ENCODE measurements around the gene WDFY4. TPM values are rescaled to one million over a fixed set of nuclear protein-coding genes. Genes with fewer than 3 reads are reported as not detected.

Gene WDFY4
- total RNA-seq, 1 experiment from 2014 or later, result 0.22 TPM

DNA sequence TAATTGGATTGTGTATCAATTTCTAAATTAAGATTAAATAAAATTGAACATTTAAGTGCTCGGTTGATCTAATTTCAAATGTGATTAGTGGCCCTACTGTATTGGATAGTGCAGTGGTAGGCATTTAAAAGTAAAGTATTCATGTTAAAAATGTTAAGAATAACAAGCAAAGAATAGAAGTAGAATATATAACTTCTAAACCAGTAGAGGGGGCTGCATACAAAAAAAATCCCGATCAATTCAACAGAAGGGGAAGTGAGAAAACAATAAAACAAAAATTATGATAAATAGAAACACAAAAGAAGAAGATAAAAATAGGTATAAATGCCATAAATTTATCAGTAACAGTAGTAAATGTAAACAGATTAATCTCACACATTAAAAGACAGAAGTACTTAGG, 24.9 kb upstream of the WDFY4 start:
- POLR2A ChIA-PET, result interaction anchor here (0.6 kb wide), 1 partner anchor 54 kb away, joined by 5 read pairs; no protein-coding TSS in a partner anchor
- H3K4me2 ChIP-seq (ENCODE audit: low read length), result no peak overlapping the region
- no peaks in the 10 kb centered on the region for H3K9me3 ChIP-seq (ENCODE audit: control insufficient read depth in 1 of 2, insufficient read depth in 1 of 2, low read depth in 1 of 2, low read length in 2 of 2)
- CTCF ChIA-PET, result no interaction called here
- no peaks in the 10 kb centered on the region for H3K36me3 ChIP-seq (ENCODE audit: control insufficient read depth in 1 of 2, insufficient read depth in 2 of 2, low read length in 2 of 2)
- H3K4me3 ChIP-seq (replicated peaks in 1 of 2; ENCODE audit: low read depth in 1 of 2, low read length in 2 of 2), result no peak overlapping the region
- no peak overlapping the region for H3K9ac ChIP-seq (ENCODE audit: low read length)
- ATAC-seq, result no peak
- DNase-seq (ENCODE audit: low read depth, low spot score), result no peak
- H3K27me3 ChIP-seq (ENCODE audit: insufficient read depth, low read length), result peaks cover 14% of the 10 kb centered on the region
- H2AFZ ChIP-seq (ENCODE audit: low read depth, low read length, poor library complexity, severe bottlenecking), result no peak overlapping the region
- TF ChIP-seq EGR1 (IDR thresholded peaks at IDR 0.05; ENCODE audit: low read depth), result no peak
- TF ChIP-seq SP1 (IDR thresholded peaks at IDR 0.05; ENCODE audit: low read depth), result no peak
- no peak for TF ChIP-seq YY1 (IDR thresholded peaks at IDR 0.05; ENCODE audit: extremely low read depth, insufficient replicate concordance, low read depth, low read length)
- no peak for TF ChIP-seq TCF7L2 (IDR thresholded peaks at IDR 0.05; ENCODE audit: borderline replicate concordance, extremely low read depth, insufficient read depth, insufficient read length)
- no peak for TF ChIP-seq ZFX (IDR thresholded peaks at IDR 0.05)
- TF ChIP-seq, protein P1, sequence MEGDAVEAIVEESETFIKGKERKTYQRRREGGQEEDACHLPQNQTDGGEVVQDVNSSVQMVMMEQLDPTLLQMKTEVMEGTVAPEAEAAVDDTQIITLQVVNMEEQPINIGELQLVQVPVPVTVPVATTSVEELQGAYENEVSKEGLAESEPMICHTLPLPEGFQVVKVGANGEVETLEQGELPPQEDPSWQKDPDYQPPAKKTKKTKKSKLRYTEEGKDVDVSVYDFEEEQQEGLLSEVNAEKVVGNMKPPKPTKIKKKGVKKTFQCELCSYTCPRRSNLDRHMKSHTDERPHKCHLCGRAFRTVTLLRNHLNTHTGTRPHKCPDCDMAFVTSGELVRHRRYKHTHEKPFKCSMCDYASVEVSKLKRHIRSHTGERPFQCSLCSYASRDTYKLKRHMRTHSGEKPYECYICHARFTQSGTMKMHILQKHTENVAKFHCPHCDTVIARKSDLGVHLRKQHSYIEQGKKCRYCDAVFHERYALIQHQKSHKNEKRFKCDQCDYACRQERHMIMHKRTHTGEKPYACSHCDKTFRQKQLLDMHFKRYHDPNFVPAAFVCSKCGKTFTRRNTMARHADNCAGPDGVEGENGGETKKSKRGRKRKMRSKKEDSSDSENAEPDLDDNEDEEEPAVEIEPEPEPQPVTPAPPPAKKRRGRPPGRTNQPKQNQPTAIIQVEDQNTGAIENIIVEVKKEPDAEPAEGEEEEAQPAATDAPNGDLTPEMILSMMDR (IDR thresholded peaks at IDR 0.05 in 2 of 3, conservative IDR thresholded peaks at IDR 0.05 in 1 of 3; ENCODE audit: borderline replicate concordance in 1 of 3, insufficient read depth in 1 of 3, low read depth in 2 of 3, low read length in 2 of 3), result peak in 2 of 3 experiments; percentile 10 to 34; a peak in 2 of 6 replicates
- TF ChIP-seq, protein P2, sequence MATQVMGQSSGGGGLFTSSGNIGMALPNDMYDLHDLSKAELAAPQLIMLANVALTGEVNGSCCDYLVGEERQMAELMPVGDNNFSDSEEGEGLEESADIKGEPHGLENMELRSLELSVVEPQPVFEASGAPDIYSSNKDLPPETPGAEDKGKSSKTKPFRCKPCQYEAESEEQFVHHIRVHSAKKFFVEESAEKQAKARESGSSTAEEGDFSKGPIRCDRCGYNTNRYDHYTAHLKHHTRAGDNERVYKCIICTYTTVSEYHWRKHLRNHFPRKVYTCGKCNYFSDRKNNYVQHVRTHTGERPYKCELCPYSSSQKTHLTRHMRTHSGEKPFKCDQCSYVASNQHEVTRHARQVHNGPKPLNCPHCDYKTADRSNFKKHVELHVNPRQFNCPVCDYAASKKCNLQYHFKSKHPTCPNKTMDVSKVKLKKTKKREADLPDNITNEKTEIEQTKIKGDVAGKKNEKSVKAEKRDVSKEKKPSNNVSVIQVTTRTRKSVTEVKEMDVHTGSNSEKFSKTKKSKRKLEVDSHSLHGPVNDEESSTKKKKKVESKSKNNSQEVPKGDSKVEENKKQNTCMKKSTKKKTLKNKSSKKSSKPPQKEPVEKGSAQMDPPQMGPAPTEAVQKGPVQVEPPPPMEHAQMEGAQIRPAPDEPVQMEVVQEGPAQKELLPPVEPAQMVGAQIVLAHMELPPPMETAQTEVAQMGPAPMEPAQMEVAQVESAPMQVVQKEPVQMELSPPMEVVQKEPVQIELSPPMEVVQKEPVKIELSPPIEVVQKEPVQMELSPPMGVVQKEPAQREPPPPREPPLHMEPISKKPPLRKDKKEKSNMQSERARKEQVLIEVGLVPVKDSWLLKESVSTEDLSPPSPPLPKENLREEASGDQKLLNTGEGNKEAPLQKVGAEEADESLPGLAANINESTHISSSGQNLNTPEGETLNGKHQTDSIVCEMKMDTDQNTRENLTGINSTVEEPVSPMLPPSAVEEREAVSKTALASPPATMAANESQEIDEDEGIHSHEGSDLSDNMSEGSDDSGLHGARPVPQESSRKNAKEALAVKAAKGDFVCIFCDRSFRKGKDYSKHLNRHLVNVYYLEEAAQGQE (IDR thresholded peaks at IDR 0.05; ENCODE audit: low read depth), result no peak
- TF ChIP-seq CBX3 (IDR thresholded peaks at IDR 0.05; ENCODE audit: low read depth), result no peak
- no peak for TF ChIP-seq FOSL1 (IDR thresholded peaks at IDR 0.05; ENCODE audit: low read depth)
- TF ChIP-seq ZNF274 (IDR thresholded peaks at IDR 0.05; ENCODE audit: low read depth, low read length), result no peak
- no peak for TF ChIP-seq JUND (IDR thresholded peaks at IDR 0.05)
- TF ChIP-seq SIN3A (IDR thresholded peaks at IDR 0.05; ENCODE audit: low read depth), result no peak
- TF ChIP-seq, protein P3, sequence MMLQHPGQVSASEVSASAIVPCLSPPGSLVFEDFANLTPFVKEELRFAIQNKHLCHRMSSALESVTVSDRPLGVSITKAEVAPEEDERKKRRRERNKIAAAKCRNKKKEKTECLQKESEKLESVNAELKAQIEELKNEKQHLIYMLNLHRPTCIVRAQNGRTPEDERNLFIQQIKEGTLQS (IDR thresholded peaks at IDR 0.05), result no peak
- no peak for TF ChIP-seq EZH2phosphoT487 (IDR thresholded peaks at IDR 0.05; ENCODE audit: borderline replicate concordance)
- TF ChIP-seq, protein P4, sequence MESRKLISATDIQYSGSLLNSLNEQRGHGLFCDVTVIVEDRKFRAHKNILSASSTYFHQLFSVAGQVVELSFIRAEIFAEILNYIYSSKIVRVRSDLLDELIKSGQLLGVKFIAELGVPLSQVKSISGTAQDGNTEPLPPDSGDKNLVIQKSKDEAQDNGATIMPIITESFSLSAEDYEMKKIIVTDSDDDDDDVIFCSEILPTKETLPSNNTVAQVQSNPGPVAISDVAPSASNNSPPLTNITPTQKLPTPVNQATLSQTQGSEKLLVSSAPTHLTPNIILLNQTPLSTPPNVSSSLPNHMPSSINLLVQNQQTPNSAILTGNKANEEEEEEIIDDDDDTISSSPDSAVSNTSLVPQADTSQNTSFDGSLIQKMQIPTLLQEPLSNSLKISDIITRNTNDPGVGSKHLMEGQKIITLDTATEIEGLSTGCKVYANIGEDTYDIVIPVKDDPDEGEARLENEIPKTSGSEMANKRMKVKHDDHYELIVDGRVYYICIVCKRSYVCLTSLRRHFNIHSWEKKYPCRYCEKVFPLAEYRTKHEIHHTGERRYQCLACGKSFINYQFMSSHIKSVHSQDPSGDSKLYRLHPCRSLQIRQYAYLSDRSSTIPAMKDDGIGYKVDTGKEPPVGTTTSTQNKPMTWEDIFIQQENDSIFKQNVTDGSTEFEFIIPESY (IDR thresholded peaks at IDR 0.05; ENCODE audit: extremely low read depth, insufficient replicate concordance, low read length), result no peak
- TF ChIP-seq EZH2 (IDR thresholded peaks at IDR 0.05), result no peak
- TF ChIP-seq RAD21 (IDR thresholded peaks at IDR 0.05; ENCODE audit: low read depth), result peak; percentile 29; the same call in 1 of the 2 replicates
- H3K27ac ChIP-seq (ENCODE audit: low read depth, low read length), result no peak overlapping the region
- BruUV-seq (replicated peaks), result no TSS peak
- H3K9me2 ChIP-seq (ENCODE audit: insufficient read depth), result no peaks in the 10 kb centered on the region
- RAD21 ChIA-PET (ENCODE audit: low non-redundant PET in 1 of 2, low total read pairs in 2 of 2, uncharacterized antibody in 2 of 2, unreplicated experiment in 2 of 2), result no interaction called here
- no peaks in the 10 kb centered on the region for H4K20me1 ChIP-seq (ENCODE audit: insufficient read depth)
- H3K79me2 ChIP-seq (ENCODE audit: insufficient read depth, low read length), result no peaks in the 10 kb centered on the region
- peaks cover 0 to 22% of the 10 kb centered on the region in 2 experiments; a peak in 2 of 4 replicates for H3K4me1 ChIP-seq (ENCODE audit: control insufficient read depth in 1 of 2, insufficient read depth in 2 of 2, low read length in 2 of 2)
- intact Hi-C loops (cut with micrococcal nuclease), result loop anchor here (5.0 to 10.0 kb wide), 4 partner anchors 55 to 755 kb away; partner anchors contain the start of gene ARHGAP22
